AG04450 (cell line): ENCODE measurements around the gene FAM43A. TPM values are rescaled to one million over a fixed set of nuclear protein-coding genes. Genes with fewer than 3 reads are reported as not detected.

ENCODE experiments used
- CTCF ChIA-PET: fragments of 300-600, 350-600 bp; formaldehyde crosslinking; extraction: SDS; loops from one replicate; lab custom pipeline; 2022; ENCODE audit warnings: antibody characterized with exemption, inconsistent platforms; lab: Charles Lee
- POLR2A ChIA-PET: fragments of 350-600 bp; formaldehyde crosslinking; extraction: SDS; loops from one replicate; lab custom pipeline; 2021; ENCODE audit warnings: antibody characterized with exemption, inconsistent platforms; lab: Yijun Ruan, JAX
- DNase-seq: peaks from one replicate; pipeline ENCODE4 v3.0.0-alpha.2; 2011; ENCODE audit warnings: low read depth, low spot score
- H3K27ac ChIP-seq: one replicate; pipeline ENCODE4 v1.5.1; 2012; ENCODE audit warnings: low read depth, low read length, control low read depth
- H3K27me3 ChIP-seq: one replicate; pipeline ENCODE4 v1.6.0; 2012; ENCODE audit warnings: low read length; ENCODE audit not compliant: control insufficient read depth, insufficient read depth
- H3K4me3 ChIP-seq: 2 replicates; pipeline ENCODE4 v1.5.1; 2011; ENCODE audit warnings: mild to moderate bottlenecking, low read depth, low read length, control low read depth
- H3K9me3 ChIP-seq: 2 replicates; pipeline ENCODE4 v1.5.1; 2012; ENCODE audit warnings: low read length; ENCODE audit not compliant: control insufficient read depth, insufficient read depth
- polyA minus RNA-seq: library from RNA; depleted of rRNA, polyadenylated mRNA; stranded (reverse); fragments of >200 nt; gene quantifications from 2 replicates; pipeline ENCODE4 v1.2.3, GENCODE V29; 2011; rRNA and poly(A)+ RNA removed
- polyA plus RNA-seq: library from polyadenylated mRNA; depleted of rRNA; stranded (reverse); fragments of >200 nt; gene quantifications from 2 replicates; pipeline ENCODE4 v1.2.3, GENCODE V29; 2011; rRNA removed
- TF ChIP-seq, protein P1 (sequence below): IDR thresholded peaks from 2 replicates; pipeline ENCODE4 v1.5.1; 2011; ENCODE audit warnings: low read depth, low read length, control low read depth, inconsistent platforms

FAM43A gene, protein sequence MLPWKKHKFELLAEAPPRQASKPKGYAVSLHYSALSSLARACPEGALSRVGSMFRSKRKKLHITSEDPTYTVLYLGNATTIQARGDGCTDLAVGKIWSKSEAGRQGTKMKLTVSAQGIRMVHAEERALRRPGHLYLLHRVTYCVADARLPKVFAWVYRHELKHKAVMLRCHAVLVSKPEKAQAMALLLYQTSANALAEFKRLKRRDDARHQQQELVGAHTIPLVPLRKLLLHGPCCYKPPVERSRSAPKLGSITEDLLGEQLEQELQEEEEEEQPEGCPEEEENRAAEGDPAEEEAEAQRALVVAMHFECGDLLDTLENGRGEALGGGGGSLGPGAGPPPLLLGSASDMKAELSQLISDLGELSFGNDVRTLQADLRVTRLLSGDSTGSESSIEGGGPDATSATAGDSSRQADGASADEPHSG
- polyA plus RNA-seq (7.6 and 8.1 TPM in 2 replicates), polyA minus RNA-seq (2.9 and 3.3 TPM in 2 replicates)

DNA sequence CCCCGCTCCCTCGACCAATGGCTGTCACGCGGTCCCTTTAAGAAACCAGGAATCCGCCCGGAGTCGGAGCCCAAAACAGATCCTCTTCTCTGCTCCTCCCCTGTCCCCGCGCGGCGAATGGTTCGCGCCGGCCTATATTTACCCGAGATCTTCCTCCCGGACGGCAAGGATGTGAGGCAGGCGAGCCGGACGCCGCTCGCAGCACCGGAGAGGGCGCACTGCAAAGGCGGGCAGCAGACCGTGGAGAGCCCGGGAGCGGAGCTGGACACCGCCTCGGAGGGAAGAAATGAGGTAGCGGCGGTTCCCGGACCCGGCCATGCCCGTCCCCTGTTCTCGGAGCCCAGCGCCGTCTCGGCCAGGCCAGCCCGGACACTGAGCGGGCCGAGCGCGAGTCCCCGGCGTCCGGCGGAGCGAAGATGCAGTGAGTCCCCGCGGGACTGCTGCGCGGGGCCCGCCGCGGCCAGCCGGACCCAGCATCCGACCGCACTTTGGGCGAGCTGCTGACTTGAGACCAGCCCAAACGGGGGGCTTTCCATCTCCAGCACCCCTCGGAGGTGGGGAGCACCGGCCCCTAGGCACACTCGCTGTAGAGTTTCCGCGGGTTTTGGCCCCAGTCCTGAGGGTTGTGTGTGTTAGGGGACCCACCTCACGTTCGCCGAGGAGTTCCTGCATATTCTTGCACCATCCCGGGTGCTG is at the start of gene FAM43A:
Gene FAM43A, plus strand, starts transcription at position 166 of the 696 bp plus-strand sequence. CDS start 944 bp downstream, outside the sequence.
- H3K27me3 ChIP-seq = no peaks in the 10 kb centered on the region
- H3K27ac ChIP-seq = no peak within 1 kb of the TSS
- TF ChIP-seq, protein P1, sequence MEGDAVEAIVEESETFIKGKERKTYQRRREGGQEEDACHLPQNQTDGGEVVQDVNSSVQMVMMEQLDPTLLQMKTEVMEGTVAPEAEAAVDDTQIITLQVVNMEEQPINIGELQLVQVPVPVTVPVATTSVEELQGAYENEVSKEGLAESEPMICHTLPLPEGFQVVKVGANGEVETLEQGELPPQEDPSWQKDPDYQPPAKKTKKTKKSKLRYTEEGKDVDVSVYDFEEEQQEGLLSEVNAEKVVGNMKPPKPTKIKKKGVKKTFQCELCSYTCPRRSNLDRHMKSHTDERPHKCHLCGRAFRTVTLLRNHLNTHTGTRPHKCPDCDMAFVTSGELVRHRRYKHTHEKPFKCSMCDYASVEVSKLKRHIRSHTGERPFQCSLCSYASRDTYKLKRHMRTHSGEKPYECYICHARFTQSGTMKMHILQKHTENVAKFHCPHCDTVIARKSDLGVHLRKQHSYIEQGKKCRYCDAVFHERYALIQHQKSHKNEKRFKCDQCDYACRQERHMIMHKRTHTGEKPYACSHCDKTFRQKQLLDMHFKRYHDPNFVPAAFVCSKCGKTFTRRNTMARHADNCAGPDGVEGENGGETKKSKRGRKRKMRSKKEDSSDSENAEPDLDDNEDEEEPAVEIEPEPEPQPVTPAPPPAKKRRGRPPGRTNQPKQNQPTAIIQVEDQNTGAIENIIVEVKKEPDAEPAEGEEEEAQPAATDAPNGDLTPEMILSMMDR = peak; percentile 37
- POLR2A ChIA-PET = interaction anchor here (0.6 to 4.5 kb wide), 22 partner anchors 11 to 857 kb away, joined by 3 to 32 read pairs (median 4); partner anchors contain the start of genes LSG1, PPP1R2 and XXYLT1
- CTCF ChIA-PET = interaction anchor here (0.6 to 3.8 kb wide), 5 partner anchors 421 to 852 kb away, joined by 3 to 64 read pairs (median 9); partner anchors contain the start of gene XXYLT1
- DNase-seq = peak; percentile 91
- peak within 1 kb of the TSS; percentile 74 for H3K4me3 ChIP-seq
- H3K9me3 ChIP-seq = no peaks in the 10 kb centered on the region; the same call in 1 of the 2 replicates

GRCh38 chr3:194637066-194637465 is 48.6 kb upstream of the FAM43A start:
- ChIA-PET CTCF (interaction anchor here (1.9 kb wide), 1 partner anchor 293 kb away, joined by 6 read pairs; no protein-coding TSS in a partner anchor), POLR2A (no interaction called here)
- Histone ChIP-seq H3K27ac (no peak overlapping the region), H3K9me3 (peaks cover 2% of the 10 kb centered on the region; the same call in 1 of the 2 replicates), H3K4me3 (no peak overlapping the region), H3K27me3 (no peaks in the 10 kb centered on the region)
- TF ChIP-seq, protein P1 = no peak
- no peak for DNase-seq

GRCh38 chr3:194637541-194638400 is 47.9 kb upstream of the FAM43A start:
- TF ChIP-seq, protein P1 = no peak
- DNase-seq = no peak
- CTCF ChIA-PET = interaction anchor here (0.6 kb wide), 2 partner anchors 13 to 33 kb away, joined by 4 to 6 read pairs; no protein-coding TSS in a partner anchor
- H3K9me3 ChIP-seq = peaks cover 2% of the 10 kb centered on the region; the same call in 1 of the 2 replicates
- H3K4me3 ChIP-seq = no peak overlapping the region
- POLR2A ChIA-PET = no interaction called here
- H3K27ac ChIP-seq = no peak overlapping the region
- no peaks in the 10 kb centered on the region for H3K27me3 ChIP-seq

DNA sequence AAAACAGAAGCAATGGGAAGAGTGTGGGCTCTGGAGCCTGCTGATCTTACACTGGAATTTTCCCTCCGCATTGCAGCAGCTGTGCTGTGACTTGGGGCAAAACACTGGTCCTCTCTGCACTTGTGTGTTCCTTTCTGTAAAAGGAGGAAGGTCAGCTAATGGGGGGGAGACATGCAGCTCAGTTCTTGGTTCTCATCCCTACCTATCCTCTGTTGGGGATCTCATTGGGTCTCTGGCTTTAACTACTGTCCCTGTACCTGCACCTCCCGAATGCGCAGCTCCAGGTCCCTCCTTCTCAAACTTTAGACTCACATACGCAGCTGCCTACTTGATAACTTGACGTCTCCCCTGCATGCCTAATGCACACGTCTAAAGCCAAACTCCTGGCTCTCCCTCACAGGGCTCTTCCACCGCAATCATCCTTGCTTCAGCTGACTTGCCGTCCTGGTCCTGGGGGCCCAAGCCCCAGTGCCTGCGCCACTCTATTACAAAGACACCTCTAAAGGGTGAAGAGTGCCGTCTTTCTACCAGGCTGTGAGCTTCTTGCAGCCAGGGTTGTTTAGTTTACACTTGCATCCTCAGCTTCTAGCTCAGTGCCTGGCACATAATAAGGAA is 46.6 kb upstream of the FAM43A start:
- ChIA-PET POLR2A (no interaction called here), CTCF (interaction anchor here (0.7 to 1.9 kb wide), 2 partner anchors 14 to 296 kb away, joined by 4 to 7 read pairs; no protein-coding TSS in a partner anchor)
- TF ChIP-seq, protein P1 = no peak

More for the DNA sequence above, 46.6 kb upstream of the FAM43A start:
- Histone ChIP-seq H3K9me3 (peaks cover 2% of the 10 kb centered on the region; the same call in 1 of the 2 replicates), H3K27ac (no peak overlapping the region), H3K4me3 (no peak overlapping the region), H3K27me3 (no peaks in the 10 kb centered on the region)
- no peak for DNase-seq
